GM18526 (cell line): Measurements from ENCODE around the gene CXCL1.

Source experiments
- POLR2A ChIP-seq: IDR thresholded peaks from 3 replicates; pipeline ENCODE4 v1.6.1; 2011; ENCODE audit not compliant: insufficient read length; ENCODE audit errors: extremely low read depth

The CXCL1 gene

GRCh38 chr4:73918058-73918457 is 48.9 kb downstream of the CXCL1 start:
- no peak for TF ChIP-seq POLR2A

- no peak for TF ChIP-seq POLR2A
Observed at GRCh38 chr4:73919691-73920090, 50.5 kb downstream of the CXCL1 start.
